ENCODE results near the gene SHFL.

SHFL gene

DNA sequence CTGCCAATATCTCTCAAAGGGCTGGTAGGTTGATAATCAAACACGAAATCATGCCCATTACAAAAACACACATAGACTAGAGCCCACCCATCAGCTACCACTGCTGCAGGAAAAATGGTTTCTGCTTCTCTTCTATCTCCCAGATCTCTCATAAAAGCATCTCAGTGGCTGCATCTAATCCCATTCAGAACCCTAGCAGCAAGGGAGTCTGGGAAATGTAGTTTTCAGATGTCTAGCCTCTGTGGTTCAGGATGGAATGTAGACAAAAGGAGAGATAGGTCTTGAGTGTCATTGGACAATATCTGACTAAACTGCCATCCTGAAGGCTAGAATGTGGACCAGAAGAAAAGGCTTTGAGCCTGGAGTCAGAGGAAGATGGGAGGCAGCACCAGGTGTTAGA is 40.7 kb upstream of the SHFL start:
- TF ChIP-seq, protein P1, sequence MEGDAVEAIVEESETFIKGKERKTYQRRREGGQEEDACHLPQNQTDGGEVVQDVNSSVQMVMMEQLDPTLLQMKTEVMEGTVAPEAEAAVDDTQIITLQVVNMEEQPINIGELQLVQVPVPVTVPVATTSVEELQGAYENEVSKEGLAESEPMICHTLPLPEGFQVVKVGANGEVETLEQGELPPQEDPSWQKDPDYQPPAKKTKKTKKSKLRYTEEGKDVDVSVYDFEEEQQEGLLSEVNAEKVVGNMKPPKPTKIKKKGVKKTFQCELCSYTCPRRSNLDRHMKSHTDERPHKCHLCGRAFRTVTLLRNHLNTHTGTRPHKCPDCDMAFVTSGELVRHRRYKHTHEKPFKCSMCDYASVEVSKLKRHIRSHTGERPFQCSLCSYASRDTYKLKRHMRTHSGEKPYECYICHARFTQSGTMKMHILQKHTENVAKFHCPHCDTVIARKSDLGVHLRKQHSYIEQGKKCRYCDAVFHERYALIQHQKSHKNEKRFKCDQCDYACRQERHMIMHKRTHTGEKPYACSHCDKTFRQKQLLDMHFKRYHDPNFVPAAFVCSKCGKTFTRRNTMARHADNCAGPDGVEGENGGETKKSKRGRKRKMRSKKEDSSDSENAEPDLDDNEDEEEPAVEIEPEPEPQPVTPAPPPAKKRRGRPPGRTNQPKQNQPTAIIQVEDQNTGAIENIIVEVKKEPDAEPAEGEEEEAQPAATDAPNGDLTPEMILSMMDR (IDR thresholded peaks at IDR 0.05; ENCODE audit: insufficient read depth, low read depth, low read length, missing control alignments) = no peak
- DNase-seq (ENCODE audit: low read depth) = no peak
- H3K4me3 ChIP-seq (ENCODE audit: low read depth, low read length) = no peak overlapping the region

DNA sequence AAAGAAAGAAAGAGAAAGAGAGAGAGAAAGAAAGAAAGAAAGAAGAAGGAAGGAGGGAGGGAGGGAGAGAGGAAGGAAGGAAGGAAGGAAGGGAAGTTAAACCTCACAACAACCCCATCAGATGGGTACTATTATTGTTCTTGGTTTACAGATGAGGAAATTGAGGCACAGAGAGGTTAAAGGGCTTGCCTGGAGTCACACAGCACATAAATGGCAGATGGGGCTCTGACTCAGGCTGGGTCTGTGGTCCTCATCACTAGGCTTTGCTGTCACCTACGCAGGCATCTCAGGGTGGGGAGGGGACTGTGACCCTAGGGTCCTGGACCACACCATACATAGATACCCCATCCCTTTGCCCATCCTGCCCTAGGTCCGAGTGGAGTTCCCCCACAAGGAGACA is 36.5 kb upstream of the SHFL start:
- no peak overlapping the region for H3K4me3 ChIP-seq (ENCODE audit: low read depth, low read length)
- DNase-seq (ENCODE audit: low read depth) = no peak
- TF ChIP-seq, protein P1 (IDR thresholded peaks at IDR 0.05; ENCODE audit: insufficient read depth, low read depth, low read length, missing control alignments) = no peak

DNA sequence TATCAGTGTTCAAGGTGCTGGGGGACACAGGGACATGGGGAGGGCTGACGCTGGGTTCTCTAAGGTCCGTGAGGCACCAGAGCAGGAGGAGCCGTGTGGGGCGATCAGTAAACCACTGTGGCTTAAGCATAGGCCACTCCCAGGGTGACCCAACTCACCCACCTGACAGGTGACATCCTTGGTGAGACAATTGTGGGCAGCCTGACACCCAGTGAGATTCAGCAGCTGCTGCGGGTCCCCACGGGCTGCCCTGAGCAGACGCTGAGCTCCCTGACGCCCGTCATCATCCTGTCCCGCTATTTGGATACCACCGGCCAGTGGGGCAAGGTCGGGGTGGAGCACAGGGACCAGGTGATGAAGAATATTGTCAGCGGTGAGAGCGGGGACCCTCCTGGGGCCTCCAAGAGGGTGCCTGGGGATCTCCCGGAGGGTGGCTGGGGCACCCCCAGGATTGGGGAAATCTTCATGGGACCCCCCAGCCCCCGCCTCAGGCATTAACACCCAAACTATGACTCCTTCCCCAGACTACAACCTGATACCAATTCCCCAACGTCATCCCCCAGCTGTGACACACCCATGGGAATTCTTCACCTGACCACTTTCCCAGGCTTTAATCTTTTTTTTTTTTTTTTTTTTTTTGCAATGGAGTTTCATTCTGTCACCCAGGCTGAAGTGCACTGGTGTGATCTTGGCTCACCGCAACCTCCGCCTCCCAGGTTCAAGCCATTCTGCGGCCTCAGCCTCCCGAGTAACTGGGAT is 33.3 kb upstream of the SHFL start:
- no peak overlapping the region for H3K4me3 ChIP-seq (ENCODE audit: low read depth, low read length)
- TF ChIP-seq, protein P1 (IDR thresholded peaks at IDR 0.05; ENCODE audit: insufficient read depth, low read depth, low read length, missing control alignments) = no peak

DNA sequence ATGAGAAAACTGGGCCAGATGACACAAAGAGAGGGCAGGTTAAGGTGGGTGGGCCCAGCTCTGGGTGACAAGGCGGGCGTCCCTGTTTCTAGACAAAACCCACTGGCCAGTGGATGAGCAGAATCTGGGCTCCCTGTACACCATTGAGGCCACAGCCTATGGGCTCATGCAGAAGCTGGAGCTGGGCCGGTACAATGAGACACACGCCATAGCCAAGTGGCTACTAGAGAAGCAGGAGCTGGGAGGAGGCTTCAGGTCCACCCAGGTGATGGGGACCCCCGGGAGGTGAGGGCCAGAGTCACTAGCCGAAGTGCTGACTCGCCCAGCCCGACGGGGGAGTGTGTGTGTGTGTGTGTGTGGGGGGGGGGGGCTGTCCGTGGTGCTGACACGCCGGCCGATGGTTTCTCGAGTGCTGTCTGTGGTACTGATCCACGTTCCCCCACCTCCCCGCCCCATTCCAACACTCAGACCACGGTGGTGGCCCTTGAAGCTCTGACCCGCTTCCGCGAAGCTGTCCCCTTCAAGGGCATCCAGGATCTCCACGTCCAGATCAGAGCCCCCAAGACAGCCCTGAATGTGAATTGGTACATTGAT is 24.3 kb upstream of the SHFL start:
- TF ChIP-seq, protein P1 (IDR thresholded peaks at IDR 0.05; ENCODE audit: insufficient read depth, low read depth, low read length, missing control alignments) = no peak
- no peak for DNase-seq (ENCODE audit: low read depth)
- no peak overlapping the region for H3K4me3 ChIP-seq (ENCODE audit: low read depth, low read length)

More for the DNA sequence above, 33.3 kb upstream of the SHFL start:
- DNase-seq (ENCODE audit: low read depth) = no peak

DNA sequence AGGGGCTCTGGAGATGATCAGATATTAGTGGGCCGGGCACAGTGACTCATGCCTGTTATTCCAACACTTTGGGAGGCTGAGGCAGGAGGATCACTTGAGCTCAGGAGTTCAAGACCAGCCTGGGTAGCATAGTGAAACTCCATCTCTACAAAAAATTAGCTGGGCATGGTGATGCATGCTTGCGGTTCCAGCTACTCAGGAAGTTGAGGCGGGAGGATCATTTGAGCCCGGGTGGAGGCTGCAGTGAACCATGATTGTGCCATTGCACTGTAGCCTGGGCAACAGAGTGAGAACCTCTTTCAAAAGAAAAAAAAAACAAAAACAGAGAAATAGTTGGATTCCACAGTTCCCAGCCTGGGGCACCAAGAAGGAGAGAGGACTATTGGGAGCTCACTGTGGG is 17.9 kb upstream of the SHFL start:
- no peak for DNase-seq (ENCODE audit: low read depth)
- TF ChIP-seq, protein P1 (IDR thresholded peaks at IDR 0.05; ENCODE audit: insufficient read depth, low read depth, low read length, missing control alignments) = no peak
- no peak overlapping the region for H3K4me3 ChIP-seq (ENCODE audit: low read depth, low read length)

DNA sequence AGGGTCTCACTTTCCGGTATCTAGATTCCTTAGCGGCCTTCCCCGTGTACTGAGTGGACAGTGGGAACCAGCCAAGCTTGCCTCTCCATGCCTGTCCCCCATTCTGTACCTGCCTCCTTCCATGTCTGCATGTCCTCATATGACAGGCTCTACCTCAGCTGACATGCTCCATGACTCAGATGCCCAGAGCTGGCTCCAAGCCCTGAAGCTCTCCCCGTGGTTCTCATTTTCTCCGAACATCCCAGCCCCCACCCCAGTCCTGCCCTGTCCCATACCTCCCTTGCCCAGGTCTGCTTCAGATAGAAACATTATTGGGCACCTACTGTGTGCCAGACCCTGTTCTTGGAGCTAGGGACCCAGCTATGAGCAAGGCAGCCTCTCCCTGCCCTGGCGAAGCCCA is 17.1 kb upstream of the SHFL start:
- TF ChIP-seq, protein P1 (IDR thresholded peaks at IDR 0.05; ENCODE audit: insufficient read depth, low read depth, low read length, missing control alignments) = no peak
- DNase-seq (ENCODE audit: low read depth) = no peak
- no peak overlapping the region for H3K4me3 ChIP-seq (ENCODE audit: low read depth, low read length)

Data from GM12865 (cell line).